Esophagus muscularis mucosa (tissue), 4 donors: ENCODE data around the gene DNM3. TPM values are rescaled to one million over a fixed set of nuclear protein-coding genes. Genes with fewer than 3 reads are reported as not detected.

Source experiments
- DNase-seq: peaks from one replicate; pipeline ENCODE4 v3.0.0-alpha.2; 2017; ENCODE audit errors: extremely low spot score
- H3K27ac ChIP-seq, 4 donors: fragments of 200-600 bp; sonication (generic); replicated peaks in 1 of 4; 1 replicate in 3 of 4; 2 replicates in 1 of 4; pipeline ENCODE4 v1.5.1; 2016 to 2019; ENCODE audit warnings: mild to moderate bottlenecking in 1 of 4
- H3K27me3 ChIP-seq, 4 donors: fragments of 200-600 bp; sonication (generic); one replicate each; pipeline versions ENCODE4 v1.5.1 to v1.6.0; 2016 to 2019
- H3K36me3 ChIP-seq, 4 donors: fragments of 200-600 bp; sonication (generic); one replicate each; pipeline ENCODE4 v1.5.1; 2016 to 2019
- H3K4me1 ChIP-seq, 4 donors: fragments of 200-600 bp; sonication (generic); one replicate each; pipeline ENCODE4 v1.5.1; 2016 to 2019
- H3K4me3 ChIP-seq, 4 donors: fragments of 200-600 bp; sonication (generic); 1 replicate in 2 of 4; 2 replicates in 2 of 4; pipeline ENCODE4 v1.5.1; 2016 to 2019; ENCODE audit warnings: mild to moderate bottlenecking in 4 of 4, moderate library complexity in 1 of 4
- H3K9me3 ChIP-seq, 4 donors: fragments of 200-600 bp; sonication (generic); 1 replicate in 3 of 4; 2 replicates in 1 of 4; pipeline ENCODE4 v1.5.1; 2016 to 2019
- EP300 ChIP-seq: sonication (generic); formaldehyde crosslinking; IDR thresholded peaks from one replicate; pipeline ENCODE4 v1.6.1; 2017; ENCODE audit warnings: antibody characterized with exemption
- POLR2A ChIP-seq: fragments of 450-650 bp; IDR thresholded peaks from one replicate; pipeline ENCODE4 v1.6.1; 2017; ENCODE audit warnings: antibody characterized with exemption, moderate library complexity, mild to moderate bottlenecking, low read depth
- POLR2AphosphoS5 ChIP-seq, 2 donors: sonication (generic); formaldehyde crosslinking; IDR thresholded peaks; one replicate each; pipeline ENCODE4 v1.6.1; 2017; ENCODE audit warnings: antibody characterized with exemption in 2 of 2
- WGBS: methylation state at CpG from one replicate; pipeline ENCODE4 v1.1.5; 2018; 5-methylcytosine and 5-hydroxymethylcytosine counted together
- intact Hi-C: fragments of 100-400 bp; cut with DNase I; formaldehyde crosslinking; loops from one replicate; pipeline ENCODE4 v1.15.1; 2023
- total RNA-seq, 4 donors: library from RNA; depleted of rRNA; stranded (reverse); fragments of >200 nt; gene quantifications; one replicate each; pipeline versions ENCODE4 v1.1.0 to v1.2.1, GENCODE V29; 2016
- TF ChIP-seq, protein P1 (sequence below), 3 experiments: fragments of 200-600 bp in 2 of 3; fragments of 450-650 bp in 1 of 3; sonication (generic) in 2 of 3; IDR thresholded peaks; one replicate each; pipeline ENCODE4 v1.5.1; 2017 to 2019; ENCODE audit warnings: antibody characterized with exemption in 3 of 3, mild to moderate bottlenecking in 2 of 3, moderate library complexity in 1 of 3

Gene DNM3
- total RNA-seq, 4 donors from 2014 or later, result 3.3 to 6.4 (median 3.9) TPM

DNA sequence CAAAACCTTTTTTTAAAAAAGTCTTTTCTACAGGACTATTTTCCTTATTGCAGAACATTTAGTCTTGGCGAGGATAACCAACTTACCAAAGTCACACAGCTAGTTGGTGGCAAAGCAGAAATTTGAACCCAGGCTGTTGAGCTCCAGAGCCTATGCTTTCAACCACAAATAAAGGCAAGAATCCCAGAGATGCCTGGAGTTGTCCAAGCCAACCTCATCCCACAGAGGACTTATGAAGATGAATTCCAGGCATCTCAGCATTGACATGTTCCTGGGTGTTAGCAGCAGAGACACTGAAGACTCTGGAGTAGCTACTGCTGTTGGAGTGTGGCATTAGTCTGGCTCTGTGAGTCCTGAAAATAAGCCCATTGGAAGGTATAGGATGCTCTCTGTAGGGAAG is 291.5 kb downstream of the DNM3 start:
- no peaks in the 10 kb centered on the region for H3K27me3 ChIP-seq
- no peak for DNase-seq
- no peak overlapping the region for H3K27ac ChIP-seq
- 100% methylated on average over 1 of the region's 1 CpG for WGBS
- H3K4me1 ChIP-seq, result no peaks in the 10 kb centered on the region
- intact Hi-C loops, result no loop called here
- TF ChIP-seq POLR2A, result no peak
- TF ChIP-seq, protein P1, sequence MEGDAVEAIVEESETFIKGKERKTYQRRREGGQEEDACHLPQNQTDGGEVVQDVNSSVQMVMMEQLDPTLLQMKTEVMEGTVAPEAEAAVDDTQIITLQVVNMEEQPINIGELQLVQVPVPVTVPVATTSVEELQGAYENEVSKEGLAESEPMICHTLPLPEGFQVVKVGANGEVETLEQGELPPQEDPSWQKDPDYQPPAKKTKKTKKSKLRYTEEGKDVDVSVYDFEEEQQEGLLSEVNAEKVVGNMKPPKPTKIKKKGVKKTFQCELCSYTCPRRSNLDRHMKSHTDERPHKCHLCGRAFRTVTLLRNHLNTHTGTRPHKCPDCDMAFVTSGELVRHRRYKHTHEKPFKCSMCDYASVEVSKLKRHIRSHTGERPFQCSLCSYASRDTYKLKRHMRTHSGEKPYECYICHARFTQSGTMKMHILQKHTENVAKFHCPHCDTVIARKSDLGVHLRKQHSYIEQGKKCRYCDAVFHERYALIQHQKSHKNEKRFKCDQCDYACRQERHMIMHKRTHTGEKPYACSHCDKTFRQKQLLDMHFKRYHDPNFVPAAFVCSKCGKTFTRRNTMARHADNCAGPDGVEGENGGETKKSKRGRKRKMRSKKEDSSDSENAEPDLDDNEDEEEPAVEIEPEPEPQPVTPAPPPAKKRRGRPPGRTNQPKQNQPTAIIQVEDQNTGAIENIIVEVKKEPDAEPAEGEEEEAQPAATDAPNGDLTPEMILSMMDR (IDR thresholded peaks at IDR 0.05), result no peak
- no peaks in the 10 kb centered on the region for H3K9me3 ChIP-seq
- no peaks in the 10 kb centered on the region for H3K36me3 ChIP-seq
- no peak overlapping the region for H3K4me3 ChIP-seq

DNA sequence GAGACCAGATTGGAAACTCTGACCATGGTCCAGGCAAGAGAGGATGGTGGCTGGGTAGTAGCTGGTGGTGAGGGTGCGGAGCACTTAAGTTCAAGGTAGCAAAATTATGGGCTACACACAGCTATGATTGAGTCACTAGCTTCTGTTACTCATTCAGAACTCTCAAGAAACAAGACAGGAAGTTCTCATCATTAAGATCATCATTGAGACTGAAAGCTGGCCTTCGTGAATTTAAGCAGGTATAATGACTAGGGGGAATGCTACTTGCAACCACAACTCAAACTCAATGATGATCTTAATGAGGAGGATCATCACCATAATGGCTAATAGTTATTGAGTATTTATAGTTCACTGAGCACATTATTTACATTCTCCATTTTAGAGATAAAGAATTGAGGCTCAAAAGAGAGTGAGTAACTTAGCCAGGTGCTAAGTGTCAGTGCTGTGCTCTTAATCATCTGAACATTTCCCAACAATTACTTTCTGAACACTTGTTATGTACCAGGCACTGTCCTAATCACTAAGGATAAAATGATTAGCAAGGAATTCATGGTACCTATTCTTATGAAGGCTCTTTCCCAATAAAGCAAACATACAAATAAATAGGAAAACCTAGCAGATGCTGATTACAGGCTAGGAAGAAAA is 292.9 kb downstream of the DNM3 start:
- intact Hi-C loops, result no loop called here
- DNase-seq, result no peak
- 97% methylated on average over 2 of the region's 2 CpGs for WGBS
- Histone ChIP-seq H3K27me3 (no peaks in the 10 kb centered on the region), H3K9me3 (no peaks in the 10 kb centered on the region), H3K27ac (no peak overlapping the region), H3K36me3 (no peaks in the 10 kb centered on the region), H3K4me1 (peaks cover 0 to 6% (median 1%) of the 10 kb centered on the region in 4 donors), H3K4me3 (no peak overlapping the region)
- TF ChIP-seq, protein P1 (IDR thresholded peaks at IDR 0.05), result no peak
- no peak for TF ChIP-seq POLR2A
- no peak for TF ChIP-seq EP300
- TF ChIP-seq POLR2AphosphoS5 (IDR thresholded peaks at IDR 0.05), result no peak

DNA sequence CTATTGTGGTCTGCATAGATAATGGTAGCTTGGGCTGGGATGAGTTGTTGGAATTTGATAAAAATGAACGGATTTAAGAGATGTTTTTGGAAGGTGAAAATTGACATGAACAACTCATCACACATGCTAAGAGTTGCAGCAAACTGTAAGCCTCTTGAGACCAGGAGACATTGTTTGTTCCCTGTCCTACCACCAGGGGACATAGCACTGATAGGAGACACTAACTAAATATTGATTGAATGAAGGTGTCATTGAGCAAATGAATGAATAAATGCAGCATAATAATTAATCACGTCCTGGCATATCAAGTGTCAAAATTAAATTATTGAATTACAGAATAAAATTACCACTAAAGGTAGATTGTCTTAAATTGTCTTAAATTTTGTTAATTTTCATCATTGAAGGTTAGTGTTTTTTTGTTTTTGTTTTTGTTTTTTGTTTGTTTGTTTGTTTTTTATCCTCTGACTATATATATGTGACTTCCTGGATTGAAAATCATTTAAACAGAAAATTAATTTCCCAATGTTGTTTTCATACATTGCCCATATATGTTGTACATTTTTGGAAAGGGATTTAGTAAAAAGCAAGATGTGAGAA is 293.9 kb downstream of the DNM3 start:
- intact Hi-C loops, result no loop called here
- no peak overlapping the region for H3K27ac ChIP-seq
- H3K27me3 ChIP-seq, result no peaks in the 10 kb centered on the region
- DNase-seq, result no peak
- WGBS, result 75% methylated on average over 2 of the region's 2 CpGs
- TF ChIP-seq POLR2A, result no peak
- TF ChIP-seq, protein P1 (IDR thresholded peaks at IDR 0.05), result peak; percentile 22 to 48 (median 23)
- no peaks in the 10 kb centered on the region for H3K9me3 ChIP-seq
- H3K4me1 ChIP-seq, result peaks cover 0 to 16% (median 10%) of the 10 kb centered on the region in 4 donors
- H3K4me3 ChIP-seq, result no peak overlapping the region
- H3K36me3 ChIP-seq, result no peaks in the 10 kb centered on the region

DNA sequence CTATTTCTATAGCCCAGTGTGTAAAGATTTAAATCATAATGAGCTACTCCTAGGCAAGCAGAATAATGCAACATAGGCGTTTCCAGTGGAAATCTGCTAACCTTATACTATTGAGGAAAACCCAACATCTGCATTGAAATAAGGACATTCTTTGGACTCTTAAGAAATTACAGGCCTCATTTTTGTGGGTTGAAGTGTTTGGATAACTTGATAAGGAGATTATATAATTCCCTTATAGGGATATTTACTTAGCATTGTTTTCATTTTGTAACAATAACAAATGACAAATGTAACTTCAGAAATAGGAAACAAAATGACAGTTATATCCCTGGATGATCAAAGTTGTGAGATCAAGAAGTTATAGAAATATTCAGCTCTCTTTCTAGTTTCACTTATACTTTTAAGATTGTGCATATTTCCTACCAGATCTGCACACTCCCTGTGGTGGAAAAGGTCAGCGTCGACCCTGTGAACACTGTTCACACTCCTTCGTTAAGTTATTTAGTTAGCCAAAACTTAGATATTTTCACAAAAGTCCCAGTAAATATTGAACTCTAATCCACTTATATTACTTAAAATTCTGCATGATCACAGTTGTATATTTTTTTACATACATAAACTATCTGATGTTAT is 294.8 kb downstream of the DNM3 start:
- peaks cover 0 to 23% (median 15%) of the 10 kb centered on the region in 4 donors for H3K4me1 ChIP-seq
- intact Hi-C loops, result no loop called here
- H3K27ac ChIP-seq, result peak overlapping the region in 3 of 4 donors; percentile 44 to 48 (median 45)
- TF ChIP-seq POLR2AphosphoS5 (IDR thresholded peaks at IDR 0.05) (no peak), EP300 (no peak), POLR2A (no peak)
- TF ChIP-seq, protein P1 (IDR thresholded peaks at IDR 0.05), result no peak
- no peaks in the 10 kb centered on the region for H3K36me3 ChIP-seq
- DNase-seq, result no peak
- 71% methylated on average over 4 of the region's 4 CpGs for WGBS
- H3K27me3 ChIP-seq, result no peaks in the 10 kb centered on the region
- no peak overlapping the region for H3K4me3 ChIP-seq
- H3K9me3 ChIP-seq, result no peaks in the 10 kb centered on the region
